Neutrophil (primary cell): ENCODE results near the gene SEC61G.

Experiments
- H3K27ac ChIP-seq: fragments of 200-600 bp; sonication (generic); 2 replicates; pipeline ENCODE4 v1.5.1; 2016; ENCODE audit warnings: mild to moderate bottlenecking, moderate library complexity
- H3K27me3 ChIP-seq: fragments of 200-600 bp; sonication (generic); 2 replicates; pipeline ENCODE4 v1.6.0; 2016; ENCODE audit warnings: mild to moderate bottlenecking
- H3K36me3 ChIP-seq: fragments of 200-600 bp; sonication (generic); 2 replicates; pipeline ENCODE4 v1.5.1; 2017
- H3K4me1 ChIP-seq, 2 experiments: fragments of 200-600 bp in 1 of 2; sonication (generic) in 1 of 2; 1 replicate in 1 of 2; 2 replicates in 1 of 2; pipeline versions ENCODE4 v1.5.1 to v1.6.1; 2013 to 2016; ENCODE audit warnings: low read depth in 1 of 2, low read length in 1 of 2, mild to moderate bottlenecking in 1 of 2, moderate library complexity in 1 of 2; ENCODE audit not compliant: control insufficient read depth in 1 of 2, insufficient read depth in 1 of 2
- H3K4me3 ChIP-seq, 2 experiments: fragments of 200-600 bp in 1 of 2; sonication (generic) in 1 of 2; 1 replicate in 1 of 2; 2 replicates in 1 of 2; pipeline ENCODE4 v1.5.1; 2013 to 2016; ENCODE audit warnings: low read depth in 1 of 2, low read length in 1 of 2, mild to moderate bottlenecking in 1 of 2, moderate library complexity in 1 of 2
- H3K9me3 ChIP-seq: fragments of 200-600 bp; sonication (generic); 2 replicates; pipeline ENCODE4 v1.5.1; 2016
- CTCF ChIP-seq: fragments of 200-600 bp; sonication (generic); IDR thresholded peaks from 2 replicates; pipeline ENCODE4 v1.5.1; 2016; ENCODE audit warnings: antibody characterized with exemption

SEC61G gene

GRCh38 chr7:54778166-54778565 lies 19.2 kb upstream of the SEC61G start:
- Histone ChIP-seq H3K27ac (no peak overlapping the region), H3K36me3 (no peaks in the 10 kb centered on the region), H3K9me3 (no peaks in the 10 kb centered on the region), H3K4me3 (no peak overlapping the region), H3K27me3 (peaks cover 13% of the 10 kb centered on the region), H3K4me1 (no peaks in the 10 kb centered on the region)
- TF ChIP-seq CTCF = no peak

DNA sequence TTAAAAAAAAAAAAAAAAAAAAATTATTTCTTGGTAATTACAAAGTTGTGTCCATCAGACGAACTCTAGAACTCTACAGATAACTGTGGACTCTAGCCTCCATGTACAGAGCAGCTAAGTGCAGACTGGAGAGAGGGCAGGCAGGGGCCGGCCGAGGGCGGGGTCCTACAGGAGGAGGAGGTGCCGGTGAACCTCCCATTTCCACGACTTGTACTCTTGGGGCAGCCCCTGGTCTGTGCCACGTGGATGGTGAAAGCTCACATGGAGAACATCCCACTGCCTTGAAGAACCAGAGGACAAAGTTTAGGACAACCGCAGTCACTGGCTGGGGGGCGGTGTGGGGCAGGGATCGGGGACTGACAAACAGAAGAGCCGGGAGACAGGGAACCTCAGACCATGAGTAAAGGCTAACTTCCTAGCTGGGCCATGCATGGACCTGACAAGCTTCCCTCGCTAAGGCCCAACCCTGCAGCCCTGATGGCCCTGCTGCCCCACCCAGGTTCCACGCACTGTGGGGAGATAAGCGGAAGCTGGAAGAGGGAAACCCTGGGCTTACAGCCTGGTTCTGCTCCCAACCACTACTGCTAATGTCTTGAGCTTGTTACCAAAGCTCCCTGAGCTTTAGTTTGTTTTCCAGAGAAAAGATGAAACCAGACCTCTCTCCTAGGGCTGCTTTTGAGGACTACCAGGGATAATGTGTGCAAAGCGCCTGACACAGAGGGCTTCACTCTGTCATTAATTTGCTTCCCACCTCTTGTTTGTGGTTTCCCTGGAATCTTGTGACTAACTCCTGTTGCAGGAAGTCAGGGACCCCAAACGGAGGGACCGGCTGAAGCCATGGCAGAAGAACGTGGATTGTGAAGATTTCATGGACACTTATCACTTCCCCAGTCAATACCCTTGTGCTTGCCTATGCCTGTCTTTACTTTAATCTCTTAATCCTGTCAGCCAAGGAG lies 16.1 kb upstream of the SEC61G start:
- Histone ChIP-seq H3K36me3 (no peaks in the 10 kb centered on the region), H3K4me1 (no peaks in the 10 kb centered on the region), H3K9me3 (no peaks in the 10 kb centered on the region), H3K4me3 (no peak overlapping the region), H3K27ac (no peak overlapping the region), H3K27me3 (peaks cover 43% of the 10 kb centered on the region)
- no peak for TF ChIP-seq CTCF

- TF ChIP-seq CTCF = no peak
- H3K9me3 ChIP-seq = no peaks in the 10 kb centered on the region
- peaks cover 49% of the 10 kb centered on the region for H3K27me3 ChIP-seq
- H3K36me3 ChIP-seq = no peaks in the 10 kb centered on the region
- H3K27ac ChIP-seq = no peak overlapping the region
- H3K4me3 ChIP-seq = no peak overlapping the region
- no peaks in the 10 kb centered on the region for H3K4me1 ChIP-seq
Measured at GRCh38 chr7:54773472-54774399, 14.7 kb upstream of the SEC61G start.

- Histone ChIP-seq H3K27ac (no peak overlapping the region), H3K9me3 (no peaks in the 10 kb centered on the region), H3K36me3 (no peaks in the 10 kb centered on the region), H3K4me1 (no peaks in the 10 kb centered on the region), H3K4me3 (no peak overlapping the region), H3K27me3 (peaks cover 85% of the 10 kb centered on the region)
- no peak for TF ChIP-seq CTCF
Measured at GRCh38 chr7:54769203-54769602, 10.2 kb upstream of the SEC61G start.

DNA sequence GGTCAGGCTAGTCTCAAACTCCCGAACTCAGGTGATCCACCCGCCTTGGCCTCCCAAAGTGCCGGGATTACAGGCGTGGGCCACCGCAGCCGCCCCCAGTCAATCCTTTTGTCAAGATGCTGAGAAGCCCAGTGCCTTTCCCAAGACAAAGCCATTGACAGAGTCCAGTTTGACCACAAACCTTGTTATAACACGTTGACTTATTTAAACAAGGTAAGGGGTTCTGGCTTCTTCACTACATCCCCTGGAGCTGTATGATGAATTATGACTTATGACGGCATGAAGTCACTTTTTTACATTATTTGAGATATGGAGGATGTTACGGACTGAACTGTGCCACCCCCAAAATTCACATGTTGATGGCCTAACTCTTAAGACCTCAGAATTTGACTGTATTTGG lies 5.8 kb upstream of the SEC61G start:
- TF ChIP-seq CTCF = no peak

More for the DNA sequence above, 5.8 kb upstream of the SEC61G start:
- peaks cover under 1% of the 10 kb centered on the region in 2 experiments for H3K4me1 ChIP-seq
- H3K36me3 ChIP-seq = no peaks in the 10 kb centered on the region
- no peak overlapping the region for H3K27ac ChIP-seq
- H3K4me3 ChIP-seq = no peak overlapping the region
- no peaks in the 10 kb centered on the region for H3K9me3 ChIP-seq
- H3K27me3 ChIP-seq = peaks cover 73% of the 10 kb centered on the region
